Stimulated activated naive CD8-positive, alpha-beta T cell treated with anti-CD3 and anti-CD28 coated beads, Interleukin-15, amount 100 ng/mL, for 72 hours (primary cell): ENCODE data around the gene ADRA2B.
A peak's percentile ranks its signal among the peaks of the same experiment; 100 is the strongest.

Experiments used
- ATAC-seq: fragments of 150-1000 bp; cut with Tn5 transposase; 2 replicates; pipeline ENCODE4 v1.10.0; 2021; ENCODE audit warnings: mild to moderate bottlenecking, moderate library complexity
- DNase-seq, 2 donors: peaks; one replicate each; pipeline ENCODE4 v3.0.0; 2021 to 2022
- H3K27ac Mint-ChIP-seq, 2 donors: one replicate each; pipeline ENCODE4 v1.8.0; 2022; ENCODE audit warnings: mild to moderate bottlenecking in 2 of 2, mixed read lengths in 2 of 2, moderate library complexity in 2 of 2
- H3K27me3 Mint-ChIP-seq: one replicate; pipeline ENCODE4 v1.8.0; 2022; ENCODE audit warnings: mixed read lengths
- H3K4me1 Mint-ChIP-seq: one replicate; pipeline ENCODE4 v1.8.0; 2022; ENCODE audit warnings: mild to moderate bottlenecking, mixed read lengths
- H3K4me3 Mint-ChIP-seq, 2 donors: one replicate each; pipeline ENCODE4 v1.8.0; 2022; ENCODE audit warnings: mild to moderate bottlenecking in 2 of 2, mixed read lengths in 2 of 2, moderate library complexity in 1 of 2
- H3K9me3 Mint-ChIP-seq, 2 donors: one replicate each; pipeline ENCODE4 v1.8.0; 2022; ENCODE audit warnings: mixed read lengths in 2 of 2

Gene ADRA2B

DNA sequence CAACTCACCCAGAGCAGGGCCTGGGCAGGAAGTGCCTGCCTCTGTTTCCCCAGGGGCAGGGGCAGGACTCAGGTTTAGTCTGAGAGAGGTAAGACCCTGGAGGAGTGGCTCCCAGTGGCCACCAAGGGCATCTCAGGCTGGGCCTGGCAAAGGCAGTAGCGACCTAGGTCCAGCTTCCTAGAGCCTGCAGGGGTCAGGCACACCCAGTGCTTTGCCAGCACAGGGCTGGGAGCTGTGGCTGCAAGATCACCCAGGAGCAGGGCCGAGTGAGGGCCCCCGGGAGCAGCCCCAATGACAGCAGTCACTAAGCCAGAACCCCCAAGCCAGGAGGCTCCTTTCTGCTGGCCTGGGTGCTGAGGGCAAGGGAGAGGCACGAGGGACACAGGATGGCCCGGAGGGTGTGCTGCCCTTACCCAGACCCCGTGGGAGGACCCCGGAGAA is 37.6 kb upstream of the ADRA2B start:
- Mint-ChIP-seq H3K27me3 (no peaks in the 10 kb centered on the region), H3K4me1 (peaks cover 100% of the 10 kb centered on the region), H3K4me3 (no peak overlapping the region), H3K27ac (no peak overlapping the region), H3K9me3 (no peaks in the 10 kb centered on the region)
- no peak for ATAC-seq
- DNase-seq: peak; percentile 19 to 27

GRCh38 chr2:96153291-96153713 is 36.9 kb upstream of the ADRA2B start:
- peaks cover 100% of the 10 kb centered on the region for H3K4me1 Mint-ChIP-seq
- H3K27ac Mint-ChIP-seq: no peak overlapping the region
- DNase-seq (peak in 1 of 2 donors; percentile 8), ATAC-seq (no peak)
- no peaks in the 10 kb centered on the region for H3K9me3 Mint-ChIP-seq
- no peak overlapping the region for H3K4me3 Mint-ChIP-seq
- no peaks in the 10 kb centered on the region for H3K27me3 Mint-ChIP-seq

DNA sequence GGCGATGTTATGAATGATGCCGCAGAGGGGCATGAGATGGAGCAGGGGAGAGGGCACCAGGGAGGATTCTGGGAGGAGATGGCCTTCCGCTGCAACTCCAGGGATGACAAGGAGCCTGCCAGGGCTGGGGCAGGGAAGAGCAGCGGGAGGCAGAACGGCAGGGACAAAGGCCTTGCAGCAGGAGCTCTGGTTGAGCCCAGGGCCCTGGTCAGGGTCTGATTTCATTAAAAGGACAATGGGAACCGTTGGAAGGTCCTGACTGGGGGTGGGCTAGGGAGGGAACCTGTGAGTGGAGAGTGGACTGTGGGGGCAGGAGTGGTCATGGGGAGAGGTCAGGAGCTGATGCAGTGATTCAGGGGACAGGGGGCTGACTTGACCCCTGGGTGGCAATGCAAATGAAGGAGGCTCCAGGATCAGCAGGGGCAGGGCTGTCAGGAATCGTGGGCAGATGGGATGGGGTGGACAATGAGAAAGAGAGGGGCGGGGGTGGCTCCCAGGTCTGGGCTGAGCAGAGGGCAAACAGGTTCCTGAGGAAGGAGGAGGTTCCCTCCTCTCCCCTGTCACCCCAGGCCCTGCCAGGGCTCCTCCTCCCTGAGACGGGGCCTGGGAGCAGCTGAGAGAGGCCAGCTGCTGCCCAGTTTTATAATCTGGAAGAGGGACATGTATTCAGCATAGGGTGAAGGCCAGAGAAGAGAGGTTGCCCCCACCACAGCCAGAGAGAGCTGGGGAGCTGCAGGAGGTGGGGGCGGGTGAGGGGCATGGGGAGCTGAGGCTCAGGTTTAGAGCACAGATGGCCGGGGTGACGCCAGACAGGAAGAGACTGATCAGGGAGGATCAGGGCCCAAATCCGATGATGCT is 36.2 kb upstream of the ADRA2B start:
- Mint-ChIP-seq H3K9me3 (no peaks in the 10 kb centered on the region), H3K4me1 (peaks cover 100% of the 10 kb centered on the region), H3K4me3 (peak overlapping the region in 1 of 2 donors; percentile 24), H3K27me3 (no peaks in the 10 kb centered on the region), H3K27ac (peak overlapping the region in 1 of 2 donors; percentile 9)
- DNase-seq: peak; percentile 2 to 11
- ATAC-seq: no peak

DNA sequence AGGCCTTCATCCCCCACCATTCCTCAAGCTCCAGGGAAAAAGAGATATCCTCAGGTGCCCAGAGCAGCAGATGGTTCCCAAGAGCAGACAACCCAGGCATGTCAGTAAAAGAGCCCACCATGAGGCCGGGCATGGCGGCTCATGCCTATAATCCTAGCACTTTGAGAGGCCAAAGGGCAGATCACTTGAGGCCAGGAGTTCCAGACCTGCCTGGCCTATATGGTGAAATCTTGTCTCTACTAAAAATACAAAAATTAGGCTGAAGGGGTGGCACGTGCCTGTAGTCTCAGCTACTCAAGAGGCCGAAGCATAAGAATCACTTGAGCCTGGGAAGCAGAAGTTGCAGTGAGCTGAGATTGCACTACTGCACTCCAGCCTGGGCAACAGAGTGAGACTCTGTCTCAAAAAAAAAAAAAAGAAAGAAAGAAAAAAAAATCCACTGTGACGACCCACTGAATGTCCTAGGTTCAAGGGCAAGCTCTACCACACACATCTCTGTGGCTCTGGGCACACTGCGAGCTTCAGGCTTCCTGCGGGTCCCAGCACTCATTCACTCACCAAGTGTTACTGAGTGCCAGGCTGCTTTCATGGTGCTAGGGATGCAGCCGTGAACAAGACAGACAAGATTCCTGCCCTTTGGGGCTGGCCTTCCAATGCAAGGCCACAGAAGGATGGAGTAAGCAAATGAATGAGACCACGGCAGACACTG is 35.4 kb upstream of the ADRA2B start:
- Mint-ChIP-seq H3K27ac (peak overlapping the region; percentile 9 to 77), H3K4me3 (peak overlapping the region in 1 of 2 donors; percentile 24)

GRCh38 chr2:96150791-96151594 is 34.6 kb upstream of the ADRA2B start:
- peaks cover 100% of the 10 kb centered on the region for H3K4me1 Mint-ChIP-seq
- H3K4me3 Mint-ChIP-seq: no peak overlapping the region

More for the DNA sequence above, 35.4 kb upstream of the ADRA2B start:
- Mint-ChIP-seq H3K27me3 (no peaks in the 10 kb centered on the region), H3K9me3 (no peaks in the 10 kb centered on the region), H3K4me1 (peaks cover 100% of the 10 kb centered on the region)
- DNase-seq (peak in 1 of 2 donors; percentile 1), ATAC-seq (no peak)

DNA sequence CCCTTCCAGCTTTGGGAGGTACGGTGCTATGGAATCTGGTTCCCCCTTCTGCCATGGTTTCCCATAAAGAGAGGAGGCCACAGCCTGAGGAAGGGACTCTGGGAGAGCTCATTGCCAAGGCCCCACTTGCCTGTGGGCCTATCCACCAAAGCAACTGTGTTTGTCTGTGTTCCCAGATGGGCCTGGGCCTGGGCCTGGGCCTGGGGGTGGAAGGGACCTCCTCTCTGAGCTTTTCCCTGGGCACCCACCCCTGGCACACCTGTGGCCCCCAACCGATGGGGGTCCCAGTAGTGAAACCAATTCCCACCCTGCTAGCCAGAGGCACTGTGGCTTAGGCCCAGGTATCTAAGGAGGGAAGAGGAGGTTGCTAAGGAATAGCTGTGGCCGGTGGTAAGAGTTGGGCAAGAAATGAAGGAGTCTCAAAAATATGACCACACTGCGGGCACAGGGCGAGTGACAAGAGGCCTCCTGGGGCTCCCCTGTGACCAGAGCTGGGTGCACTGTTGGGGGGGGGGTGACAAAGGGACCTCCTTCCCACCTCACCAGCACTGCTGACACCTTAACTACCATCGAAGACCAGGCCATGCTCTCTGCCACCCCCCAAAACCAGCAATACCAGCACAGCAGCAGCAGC is 33.8 kb upstream of the ADRA2B start:
- DNase-seq: peak in 1 of 2 donors; percentile 2
- Mint-ChIP-seq H3K4me3 (no peak overlapping the region), H3K4me1 (peaks cover 97% of the 10 kb centered on the region), H3K9me3 (no peaks in the 10 kb centered on the region), H3K27ac (no peak overlapping the region), H3K27me3 (no peaks in the 10 kb centered on the region)
- no peak for ATAC-seq

More at GRCh38 chr2:96150791-96151594, 34.6 kb upstream of the ADRA2B start:
- Mint-ChIP-seq H3K9me3 (no peaks in the 10 kb centered on the region), H3K27me3 (no peaks in the 10 kb centered on the region), H3K27ac (peak overlapping the region in 1 of 2 donors; percentile 77)
- peak in 1 of 2 donors; percentile 8 for DNase-seq
- no peak for ATAC-seq

DNA sequence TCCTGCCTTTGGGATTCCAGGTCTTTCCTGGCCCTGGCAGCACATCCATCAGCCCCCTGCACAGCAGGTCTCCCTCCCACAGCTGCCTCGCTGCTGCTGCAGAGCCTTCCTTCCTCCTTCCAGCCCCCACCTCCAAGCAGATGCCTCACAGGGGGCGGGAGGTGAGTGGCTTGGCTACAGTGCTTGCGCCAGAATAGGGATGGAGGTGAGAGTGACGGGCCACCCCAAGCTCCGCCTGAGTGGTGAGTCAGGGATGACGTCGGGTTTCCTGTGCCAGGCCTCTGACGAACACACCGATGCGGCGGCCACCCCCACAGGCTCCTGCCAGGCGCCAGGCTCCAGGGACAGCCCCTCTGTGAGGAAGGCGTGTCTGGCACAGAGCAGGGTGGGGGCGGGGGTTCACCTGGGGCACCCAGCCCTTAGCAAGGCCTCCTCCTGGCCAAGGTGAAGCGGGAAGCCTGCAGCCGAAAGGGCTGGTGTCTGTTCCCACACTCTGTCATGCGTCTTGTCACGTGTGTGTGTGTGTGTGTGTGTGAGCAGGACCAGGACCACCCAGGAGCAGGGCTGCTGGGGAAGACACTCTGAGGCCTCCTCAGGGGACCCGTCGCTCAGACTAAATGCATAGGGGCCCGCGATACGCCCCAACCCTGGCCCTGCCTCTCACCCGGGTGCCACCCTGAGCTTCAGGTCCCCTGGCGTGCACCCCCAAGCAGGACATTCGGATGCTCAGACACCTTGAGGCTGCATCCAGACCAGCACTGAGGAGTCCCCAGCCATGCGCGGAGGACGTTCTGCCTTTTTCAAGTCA is 32.2 kb upstream of the ADRA2B start:
- Mint-ChIP-seq H3K9me3 (no peaks in the 10 kb centered on the region), H3K27ac (peak overlapping the region; percentile 92 to 94), H3K4me1 (peaks cover 81% of the 10 kb centered on the region), H3K27me3 (no peaks in the 10 kb centered on the region), H3K4me3 (peak overlapping the region; percentile 86 to 94)
- peak; percentile 71 for ATAC-seq
- DNase-seq: peak; percentile 89 to 97

GRCh38 chr2:96147593-96148201 is 31.3 kb upstream of the ADRA2B start:
- H3K4me1 Mint-ChIP-seq: peaks cover 76% of the 10 kb centered on the region
- no peak for ATAC-seq
- H3K27me3 Mint-ChIP-seq: no peaks in the 10 kb centered on the region
- H3K27ac Mint-ChIP-seq: peak overlapping the region; percentile 92 to 94
- H3K4me3 Mint-ChIP-seq: peak overlapping the region; percentile 86 to 94
- H3K9me3 Mint-ChIP-seq: no peaks in the 10 kb centered on the region
- DNase-seq: peak; percentile 38 to 58

- H3K27me3 Mint-ChIP-seq: no peaks in the 10 kb centered on the region
- no peaks in the 10 kb centered on the region for H3K9me3 Mint-ChIP-seq
- H3K4me1 Mint-ChIP-seq: peaks cover 76% of the 10 kb centered on the region
- H3K4me3 Mint-ChIP-seq: peak overlapping the region; percentile 86 to 94
- DNase-seq (peak in 1 of 2 donors; percentile 35), ATAC-seq (no peak)
- peak overlapping the region; percentile 95 for H3K27ac Mint-ChIP-seq
Measured at GRCh38 chr2:96146881-96147592, 30.7 kb upstream of the ADRA2B start.

- DNase-seq: peak; percentile 93 to 96
- H3K4me3 Mint-ChIP-seq: peak overlapping the region; percentile 86 to 94
- peaks cover 76% of the 10 kb centered on the region for H3K4me1 Mint-ChIP-seq
- H3K27me3 Mint-ChIP-seq: no peaks in the 10 kb centered on the region
- H3K9me3 Mint-ChIP-seq: no peaks in the 10 kb centered on the region
- peak; percentile 54 for ATAC-seq
- H3K27ac Mint-ChIP-seq: peak overlapping the region; percentile 95
Measured at GRCh38 chr2:96146153-96146880, 29.9 kb upstream of the ADRA2B start.

GRCh38 chr2:96145848-96146152 is 29.4 kb upstream of the ADRA2B start:
- H3K27ac Mint-ChIP-seq: peak overlapping the region; percentile 95
- H3K4me1 Mint-ChIP-seq: peaks cover 76% of the 10 kb centered on the region
- no peaks in the 10 kb centered on the region for H3K9me3 Mint-ChIP-seq
- ATAC-seq (peak; percentile 6), DNase-seq (no peak)
- H3K27me3 Mint-ChIP-seq: no peaks in the 10 kb centered on the region
- peak overlapping the region; percentile 86 to 94 for H3K4me3 Mint-ChIP-seq

DNA sequence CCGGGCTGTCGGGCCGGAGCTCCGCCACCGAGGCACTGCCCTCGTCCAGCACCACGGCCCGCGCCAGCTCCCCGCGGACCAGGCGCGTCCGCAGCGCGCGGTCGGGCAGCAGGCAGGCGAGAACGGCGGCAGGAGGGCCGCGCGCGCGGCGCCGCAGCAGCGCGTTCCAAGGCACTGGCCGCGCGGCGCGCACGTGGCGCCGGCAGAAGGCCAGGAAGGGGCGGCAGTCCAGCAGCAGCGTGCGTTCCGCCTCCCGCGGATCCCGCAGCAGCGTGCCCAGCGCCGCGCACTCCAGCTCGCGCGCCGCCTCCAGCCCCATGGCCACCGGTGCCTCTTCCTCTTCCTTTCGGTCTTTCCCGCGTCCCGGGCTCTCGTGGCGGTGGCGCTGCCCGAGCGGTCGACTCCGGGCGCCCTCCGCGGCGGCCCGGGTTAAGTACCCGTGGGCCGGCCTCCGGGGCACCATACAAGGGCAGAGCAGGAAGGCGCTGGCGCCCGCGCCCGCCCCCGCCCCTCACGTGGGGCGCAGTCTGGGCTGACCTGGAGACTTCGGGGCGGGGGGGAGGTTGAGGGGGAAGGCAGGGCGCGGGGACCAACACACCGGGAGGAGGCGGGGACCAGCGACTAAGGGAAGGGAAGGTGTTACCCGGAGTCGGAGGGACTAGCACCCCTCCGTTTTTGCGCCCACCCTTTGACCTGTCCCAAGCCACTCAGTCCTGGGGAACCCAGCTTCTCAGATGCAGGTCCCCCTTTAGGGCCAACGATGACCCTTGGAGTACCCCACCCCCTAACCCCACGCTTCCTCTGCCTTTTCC is 28.9 kb upstream of the ADRA2B start, which contains the start of gene DUSP2:
DUSP2 (minus strand) TSS at position 405 of the 812 bp plus-strand sequence; CDS start at position 319, 86 bp downstream.
- Mint-ChIP-seq H3K4me1 (peaks cover 74% of the 10 kb centered on the region), H3K9me3 (no peaks in the 10 kb centered on the region), H3K4me3 (peak within 1 kb of the TSS; percentile 97 to 98), H3K27ac (peak within 1 kb of the TSS; percentile 95 to 99), H3K27me3 (no peaks in the 10 kb centered on the region)
- ATAC-seq (peak; percentile 60), DNase-seq (peak; percentile 96 to 97)
